CD8-positive, alpha-beta memory T cell (primary cell): ENCODE measurements around the gene PHKB. TPM values are rescaled to one million over a fixed set of nuclear protein-coding genes. Genes with fewer than 3 reads are reported as not detected.
A peak's percentile ranks its signal among the peaks of the same experiment; 100 is the strongest.
"Not testable (repeated sequence)": the region's sequence is repeated elsewhere in the genome, so short reads cannot be mapped to it uniquely, and the experiment has no call there.

Experiments used
- CTCF ChIA-PET: fragments of 350-600 bp; sonication (Branson Sonifier 250); formaldehyde crosslinking; loops from one replicate; lab custom pipeline; 2021; ENCODE audit warnings: antibody characterized with exemption; lab: Charles Lee
- POLR2A ChIA-PET: fragments of 350-600 bp; sonication (Branson Sonifier 250); formaldehyde crosslinking; loops from one replicate; lab custom pipeline; 2021; ENCODE audit warnings: antibody characterized with exemption; lab: Charles Lee
- DNase-seq, 5 donors: peaks; one replicate each; pipeline versions ENCODE4 v3.0.0 to v3.0.0-alpha.2; 2020 to 2022; ENCODE audit warnings: mixed read lengths in 1 of 5
- H3K27ac ChIP-seq: one replicate; pipeline ENCODE4 v1.7.0; 2013; ENCODE audit warnings: low read depth, mild to moderate bottlenecking, low read length, moderate library complexity
- H3K27me3 ChIP-seq: 2 replicates; pipeline ENCODE4 v1.7.0; 2013; ENCODE audit warnings: low read length, mild to moderate bottlenecking; ENCODE audit not compliant: insufficient read depth, poor library complexity, severe bottlenecking
- H3K36me3 ChIP-seq: 2 replicates; pipeline ENCODE4 v1.7.0; 2013; ENCODE audit warnings: mild to moderate bottlenecking, low read length, moderate library complexity; ENCODE audit not compliant: insufficient read depth
- H3K4me1 ChIP-seq: 2 replicates; pipeline ENCODE4 v1.7.0; 2013; ENCODE audit warnings: mild to moderate bottlenecking, low read length, moderate library complexity; ENCODE audit not compliant: insufficient read depth
- H3K4me3 ChIP-seq: 2 replicates; pipeline ENCODE4 v1.7.0; 2013; ENCODE audit warnings: mild to moderate bottlenecking, low read length
- H3K9me3 ChIP-seq: 2 replicates; pipeline ENCODE4 v1.7.0; 2013; ENCODE audit warnings: mild to moderate bottlenecking, low read length
- H3K27ac Mint-ChIP-seq, 8 donors: one replicate each; pipeline ENCODE4 v1.8.0; 2020 to 2021; ENCODE audit warnings: mixed read lengths in 8 of 8, mild to moderate bottlenecking in 6 of 8, inconsistent platforms in 3 of 8, moderate library complexity in 3 of 8
- H3K27me3 Mint-ChIP-seq, 2 donors: one replicate each; pipeline ENCODE4 v1.8.0; 2020 to 2021; ENCODE audit warnings: mixed read lengths in 2 of 2, mild to moderate bottlenecking in 1 of 2, moderate library complexity in 1 of 2
- H3K36me3 Mint-ChIP-seq, 3 donors: one replicate each; pipeline ENCODE4 v1.8.0; 2020 to 2021; ENCODE audit warnings: mixed read lengths in 3 of 3, inconsistent platforms in 1 of 3, mild to moderate bottlenecking in 1 of 3
- H3K4me1 Mint-ChIP-seq, 3 donors: one replicate each; pipeline ENCODE4 v1.8.0; 2020 to 2021; ENCODE audit warnings: mixed read lengths in 3 of 3, inconsistent platforms in 1 of 3, mild to moderate bottlenecking in 1 of 3
- H3K4me3 Mint-ChIP-seq, 7 donors: one replicate each; pipeline ENCODE4 v1.8.0; 2020 to 2021; ENCODE audit warnings: mixed read lengths in 7 of 7, mild to moderate bottlenecking in 6 of 7, moderate library complexity in 4 of 7, inconsistent platforms in 2 of 7
- H3K9me3 Mint-ChIP-seq, 5 donors: one replicate each; pipeline ENCODE4 v1.8.0; 2020 to 2022; ENCODE audit warnings: mixed read lengths in 5 of 5, mild to moderate bottlenecking in 3 of 5, moderate library complexity in 2 of 5, inconsistent platforms in 1 of 5
- polyA plus RNA-seq: library from polyadenylated mRNA; unstranded; fragments of 300-500 nt; fragmentation: Illumina TruSeq; gene quantifications from one replicate; pipeline ENCODE4 v1.2.3, GENCODE V29; 2021
- total RNA-seq, 2 experiments: library from RNA; stranded (reverse); gene quantifications; one replicate each; pipeline ENCODE4 v1.2.3, GENCODE V29; 2021

PHKB gene
- total and polyA plus RNA-seq, 3 experiments from 2014 or later, result 23.0 to 29.2 (median 25.4) TPM

DNA sequence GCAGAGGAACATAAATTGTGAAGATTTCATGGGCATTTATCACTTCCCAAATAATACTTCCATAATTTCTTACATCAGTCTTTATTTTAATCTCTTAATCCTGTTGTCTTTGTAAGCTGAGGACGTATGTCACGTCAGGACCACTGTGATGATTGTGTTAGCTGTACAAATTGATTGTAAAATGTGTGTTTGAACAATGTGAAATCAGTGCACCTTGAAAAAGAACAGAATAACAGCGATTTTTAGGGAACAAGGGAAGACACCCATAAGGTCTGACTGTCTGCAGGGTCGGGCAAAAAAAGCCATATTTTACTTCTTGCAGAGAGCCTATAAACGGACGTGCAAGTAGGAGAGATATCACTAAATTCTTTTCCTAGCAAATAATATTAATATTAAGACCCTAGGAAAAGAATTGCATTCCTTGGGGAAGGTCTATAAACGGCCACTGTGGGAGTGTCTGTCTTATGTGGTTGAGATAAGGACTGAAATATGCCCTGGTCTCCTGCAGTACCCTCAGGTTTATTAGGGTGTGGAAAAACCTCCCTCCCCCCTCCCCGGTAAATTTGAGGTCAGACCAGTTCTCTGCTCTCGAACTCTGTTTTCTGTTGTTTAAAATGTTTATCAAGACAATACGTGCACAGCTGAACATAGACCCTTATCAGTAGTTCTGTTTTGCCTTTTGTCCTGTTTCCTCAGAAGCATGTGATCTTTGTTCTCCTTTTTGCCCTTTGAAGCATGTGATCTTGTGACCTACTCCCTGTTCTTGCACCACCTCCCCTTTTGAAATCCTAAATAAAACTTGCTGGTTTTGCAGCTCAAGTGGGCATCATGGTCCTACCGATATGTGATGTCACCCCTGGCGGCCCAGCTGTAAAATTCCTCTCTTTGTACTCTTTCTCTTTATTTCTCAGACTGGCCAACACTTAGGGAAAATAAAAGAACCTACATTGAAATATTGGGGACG is 78.9 kb downstream of the PHKB start:
- H3K4me3 ChIP-seq, CTCF ChIA-PET, H3K4me1 ChIP-seq, H3K9me3 ChIP-seq, H3K27me3 ChIP-seq, POLR2A ChIA-PET, H3K27ac ChIP-seq, H3K36me3 ChIP-seq, DNase-seq, H3K27me3 Mint-ChIP-seq: not testable (repeated sequence)
- peaks cover 27 to 78% (median 78%) of the 10 kb centered on the region in 3 donors for H3K36me3 Mint-ChIP-seq
- peaks cover 27 to 60% (median 49%) of the 10 kb centered on the region in 5 donors for H3K9me3 Mint-ChIP-seq
- H3K27ac Mint-ChIP-seq, result peak overlapping the region in 1 of 8 donors; percentile 16
- peaks cover 18 to 33% (median 24%) of the 10 kb centered on the region in 3 donors for H3K4me1 Mint-ChIP-seq
- H3K4me3 Mint-ChIP-seq, result peak overlapping the region in 1 of 7 donors; percentile 66

DNA sequence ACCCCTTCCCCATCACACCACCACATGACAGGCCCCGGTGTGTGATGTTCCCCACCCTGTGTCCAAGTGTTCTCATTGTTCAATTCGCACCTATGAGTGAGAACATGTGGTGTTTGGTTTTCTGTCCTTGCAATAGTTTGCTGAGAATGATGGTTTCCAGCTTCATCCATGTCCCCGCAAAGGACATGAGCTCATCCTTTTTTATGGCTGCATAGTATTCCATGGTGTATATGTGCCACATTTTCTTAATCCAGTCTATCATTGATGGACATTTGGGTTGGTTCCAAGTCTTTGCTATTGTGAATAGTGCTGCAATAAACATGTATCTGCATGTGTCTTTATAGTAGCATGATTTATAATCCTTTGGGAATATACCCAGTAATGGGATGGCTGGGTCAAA is 80.0 kb downstream of the PHKB start:
- Mint-ChIP-seq H3K4me1 (peaks cover 18 to 41% (median 24%) of the 10 kb centered on the region in 3 donors), H3K36me3 (peaks cover 29 to 86% (median 81%) of the 10 kb centered on the region in 3 donors), H3K9me3 (peaks cover 27 to 70% (median 58%) of the 10 kb centered on the region in 5 donors)
- H3K4me3 Mint-ChIP-seq, H3K9me3 ChIP-seq, H3K27me3 Mint-ChIP-seq, H3K27me3 ChIP-seq, H3K4me3 ChIP-seq, H3K27ac ChIP-seq, H3K36me3 ChIP-seq, H3K4me1 ChIP-seq, POLR2A ChIA-PET, CTCF ChIA-PET, H3K27ac Mint-ChIP-seq, DNase-seq: not testable (repeated sequence)

DNA sequence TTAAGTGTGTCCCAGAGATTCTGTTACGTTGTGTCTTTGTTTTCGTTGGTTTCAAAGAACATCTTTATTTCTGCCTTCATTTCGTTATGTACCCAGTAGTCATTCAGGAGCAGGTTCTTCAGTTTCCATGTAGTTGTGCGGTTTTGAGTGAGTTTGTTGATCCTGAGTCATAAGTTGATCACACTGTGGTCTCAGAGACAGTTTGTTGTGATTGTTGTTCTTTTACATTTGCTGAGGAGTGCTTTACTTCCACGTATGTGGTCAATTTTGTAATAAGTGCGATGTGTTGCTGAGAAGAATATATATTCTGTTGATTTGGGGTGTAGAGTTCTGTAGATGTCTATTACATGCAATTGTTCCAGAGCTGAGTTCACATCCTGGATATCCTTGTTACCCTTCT is 83.1 kb downstream of the PHKB start:
- H3K27ac ChIP-seq, H3K4me1 ChIP-seq, H3K4me3 ChIP-seq, H3K27me3 Mint-ChIP-seq, DNase-seq, POLR2A ChIA-PET, H3K27me3 ChIP-seq, H3K9me3 ChIP-seq, H3K36me3 ChIP-seq, CTCF ChIA-PET: not testable (repeated sequence)
- Mint-ChIP-seq H3K9me3 (peaks cover 20 to 71% (median 50%) of the 10 kb centered on the region in 5 donors), H3K4me1 (peaks cover 8 to 22% (median 10%) of the 10 kb centered on the region in 3 donors), H3K27ac (peak overlapping the region in 3 of 8 donors; percentile 4 to 36 (median 21)), H3K36me3 (peaks cover 32 to 81% (median 80%) of the 10 kb centered on the region in 3 donors), H3K4me3 (peak overlapping the region in 2 of 7 donors; percentile 0 to 18)

DNA sequence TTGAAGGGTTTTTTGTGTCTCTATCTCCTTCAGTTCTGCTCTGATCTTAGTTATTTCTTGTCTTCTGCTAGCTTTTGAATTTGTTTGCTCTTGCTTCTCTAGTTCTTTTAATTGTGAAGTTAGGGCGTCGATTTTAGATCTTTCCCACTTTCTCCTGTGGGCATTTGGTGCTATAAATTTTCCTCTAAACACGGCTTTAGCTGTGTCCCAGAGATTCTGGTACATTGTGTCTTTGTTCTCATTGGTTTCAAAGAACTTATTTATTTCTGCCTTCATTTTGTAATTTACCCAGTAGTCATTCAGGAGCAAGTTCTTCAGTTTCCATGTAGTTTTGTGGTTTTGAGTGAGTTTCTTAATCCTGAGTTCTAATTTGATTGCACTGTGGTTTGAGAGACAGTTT is 90.1 kb downstream of the PHKB start:
- H3K4me1 Mint-ChIP-seq, H3K36me3 ChIP-seq, CTCF ChIA-PET, H3K4me1 ChIP-seq, POLR2A ChIA-PET, H3K4me3 Mint-ChIP-seq, H3K27ac ChIP-seq, H3K27me3 Mint-ChIP-seq, H3K27ac Mint-ChIP-seq, H3K9me3 ChIP-seq, H3K4me3 ChIP-seq, DNase-seq, H3K27me3 ChIP-seq: not testable (repeated sequence)
- peaks cover 54 to 88% (median 84%) of the 10 kb centered on the region in 3 donors for H3K36me3 Mint-ChIP-seq
- peaks cover 18 to 40% (median 28%) of the 10 kb centered on the region in 5 donors for H3K9me3 Mint-ChIP-seq

DNA sequence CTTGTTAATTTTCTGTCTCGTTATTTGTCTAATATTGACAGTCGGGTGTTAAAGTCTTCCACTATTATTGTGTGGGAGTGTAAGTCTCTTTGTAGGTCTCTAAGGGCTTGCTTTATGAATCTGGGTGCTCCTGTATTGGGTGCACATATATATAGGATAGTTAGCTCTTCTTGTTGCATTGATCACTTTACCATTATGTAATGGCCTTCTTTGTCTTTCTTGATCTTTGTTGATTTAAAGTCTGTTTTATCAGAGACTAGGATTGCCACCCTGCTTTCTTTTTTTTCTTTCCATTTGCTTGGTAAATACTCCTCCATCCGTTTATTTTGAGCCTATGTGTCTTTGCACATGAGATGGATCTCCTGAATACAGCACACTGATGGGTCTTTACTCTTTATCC is 90.6 kb downstream of the PHKB start:
- H3K4me1 Mint-ChIP-seq, H3K27ac Mint-ChIP-seq, H3K4me3 Mint-ChIP-seq, CTCF ChIA-PET, H3K27ac ChIP-seq, H3K4me3 ChIP-seq, H3K4me1 ChIP-seq, H3K27me3 Mint-ChIP-seq, POLR2A ChIA-PET, H3K36me3 ChIP-seq, H3K27me3 ChIP-seq, H3K9me3 ChIP-seq, DNase-seq: not testable (repeated sequence)
- peaks cover 54 to 85% (median 85%) of the 10 kb centered on the region in 3 donors for H3K36me3 Mint-ChIP-seq
- peaks cover 18 to 38% (median 24%) of the 10 kb centered on the region in 5 donors for H3K9me3 Mint-ChIP-seq

DNA sequence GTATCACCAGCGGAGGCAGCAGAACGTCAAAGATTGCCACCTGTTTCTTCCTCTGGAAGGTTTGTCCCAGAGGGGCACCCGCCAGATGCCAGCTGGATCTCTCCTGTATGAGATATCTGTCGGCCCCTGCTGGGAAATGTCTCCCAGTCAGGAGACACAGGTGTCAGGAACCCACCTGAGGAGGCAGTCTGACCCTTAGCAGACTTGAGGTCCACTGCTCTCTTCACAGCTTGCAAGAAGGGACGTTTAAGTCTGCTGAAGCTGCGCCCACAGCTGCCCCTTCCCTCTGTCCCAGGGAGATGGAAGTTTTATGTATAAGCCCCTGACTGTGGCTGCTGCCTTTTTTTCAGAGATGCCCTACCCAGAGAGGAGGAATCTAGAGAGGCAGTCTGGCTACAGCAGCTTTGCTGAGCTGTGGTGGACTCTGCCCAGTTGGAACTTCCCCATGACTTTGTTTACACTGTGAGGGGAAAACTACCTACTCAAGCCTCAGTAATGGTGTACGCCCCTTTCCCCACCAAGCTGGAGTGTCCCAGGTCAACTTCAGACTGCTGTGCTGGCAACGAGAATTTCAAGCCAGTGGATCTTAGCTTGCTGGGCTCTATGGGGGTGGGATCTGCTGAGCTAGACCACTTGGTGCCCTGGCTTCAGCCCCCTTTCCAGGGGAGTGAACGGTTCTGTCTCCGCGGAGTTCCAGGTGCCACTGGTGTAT is 92.9 kb downstream of the PHKB start:
- Mint-ChIP-seq H3K27ac (peak overlapping the region in 1 of 8 donors; percentile 87), H3K4me1 (no peaks in the 10 kb centered on the region), H3K27me3 (no peaks in the 10 kb centered on the region), H3K4me3 (no peak overlapping the region), H3K36me3 (peaks cover 43 to 72% (median 72%) of the 10 kb centered on the region in 3 donors), H3K9me3 (peaks cover 14 to 31% (median 24%) of the 10 kb centered on the region in 5 donors)
- H3K4me1 ChIP-seq, result no peaks in the 10 kb centered on the region
- H3K9me3 ChIP-seq, result peaks cover 4% of the 10 kb centered on the region
- no peak overlapping the region for H3K4me3 ChIP-seq
- H3K27ac ChIP-seq, result no peak overlapping the region
- CTCF ChIA-PET, result no interaction called here
- peaks cover 6% of the 10 kb centered on the region for H3K36me3 ChIP-seq
- POLR2A ChIA-PET, result no interaction called here
- DNase-seq, result no peak
- no peaks in the 10 kb centered on the region for H3K27me3 ChIP-seq

DNA sequence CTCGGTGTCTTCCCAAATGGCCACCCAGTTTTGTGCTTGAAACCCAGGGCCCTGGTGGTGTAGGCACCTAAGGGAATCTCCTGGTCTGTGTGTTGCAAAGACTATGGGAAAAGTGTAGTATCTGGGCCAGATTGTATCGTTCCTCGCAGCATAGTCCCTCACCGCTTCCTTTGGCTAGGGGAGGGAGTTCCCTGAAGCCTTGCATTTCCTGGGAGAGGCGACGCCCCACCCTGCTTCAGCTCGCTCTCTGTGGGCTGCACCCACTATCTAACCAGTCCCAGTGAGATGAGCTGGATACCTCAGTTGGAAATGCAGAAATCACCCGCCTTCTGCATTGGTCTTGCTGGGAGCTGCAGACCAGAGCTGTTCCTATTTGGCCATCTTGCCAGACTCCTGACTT is 93.5 kb downstream of the PHKB start:
- DNase-seq, POLR2A ChIA-PET, H3K4me3 Mint-ChIP-seq, H3K27me3 ChIP-seq, H3K27me3 Mint-ChIP-seq, H3K36me3 ChIP-seq, H3K9me3 ChIP-seq, H3K4me1 ChIP-seq, H3K4me3 ChIP-seq, H3K27ac Mint-ChIP-seq, CTCF ChIA-PET, H3K4me1 Mint-ChIP-seq, H3K27ac ChIP-seq: not testable (repeated sequence)
- Mint-ChIP-seq H3K36me3 (peaks cover 39 to 67% (median 67%) of the 10 kb centered on the region in 3 donors), H3K9me3 (peaks cover 14 to 29% (median 24%) of the 10 kb centered on the region in 5 donors)

DNA sequence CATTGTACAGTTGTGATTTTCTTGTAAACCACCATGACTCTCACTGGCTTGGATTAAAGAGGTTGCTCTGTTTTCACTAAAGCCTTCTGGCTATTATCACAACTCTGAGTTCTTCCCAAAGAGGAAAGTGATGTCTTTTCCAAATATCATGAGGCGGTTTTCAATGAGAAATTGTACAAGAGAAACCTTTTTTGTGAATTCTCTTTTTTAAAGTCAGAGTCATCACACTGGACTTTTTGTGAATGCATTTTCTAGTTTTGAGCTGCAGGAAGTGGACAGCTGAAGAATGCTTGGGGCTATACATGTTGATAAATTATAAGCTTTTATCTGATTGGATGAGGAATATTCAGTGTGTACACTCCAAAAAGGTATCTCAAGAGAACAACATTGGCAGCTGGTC is 100.2 kb downstream of the PHKB start:
- H3K27ac ChIP-seq, result no peak overlapping the region
- POLR2A ChIA-PET, result no interaction called here
- no peaks in the 10 kb centered on the region for H3K9me3 ChIP-seq
- peaks cover 20 to 44% (median 28%) of the 10 kb centered on the region in 3 donors for H3K36me3 Mint-ChIP-seq
- H3K4me1 ChIP-seq, result peaks cover 12% of the 10 kb centered on the region
- peaks cover 28 to 33% (median 30%) of the 10 kb centered on the region in 3 donors for H3K4me1 Mint-ChIP-seq
- no peak overlapping the region for H3K4me3 Mint-ChIP-seq
- no peaks in the 10 kb centered on the region for H3K27me3 ChIP-seq
- H3K27me3 Mint-ChIP-seq, result no peaks in the 10 kb centered on the region
- H3K4me3 ChIP-seq, result no peak overlapping the region
- CTCF ChIA-PET, result no interaction called here
- no peak for DNase-seq
- peak overlapping the region in 1 of 8 donors; percentile 3 for H3K27ac Mint-ChIP-seq
- H3K36me3 ChIP-seq, result no peaks in the 10 kb centered on the region
- peaks cover 0 to 4% (median 0%) of the 10 kb centered on the region in 5 donors for H3K9me3 Mint-ChIP-seq
